ENCODE data around the gene PKHD1. TPM values are rescaled to one million over a fixed set of nuclear protein-coding genes. Genes with fewer than 3 reads are reported as not detected.
"Not testable (repeated sequence)": the region's sequence is repeated elsewhere in the genome, so short reads cannot be mapped to it uniquely, and the experiment has no call there.

Gene PKHD1
- total RNA-seq, 1 donor from 2014 or later = 3.6 TPM

DNA sequence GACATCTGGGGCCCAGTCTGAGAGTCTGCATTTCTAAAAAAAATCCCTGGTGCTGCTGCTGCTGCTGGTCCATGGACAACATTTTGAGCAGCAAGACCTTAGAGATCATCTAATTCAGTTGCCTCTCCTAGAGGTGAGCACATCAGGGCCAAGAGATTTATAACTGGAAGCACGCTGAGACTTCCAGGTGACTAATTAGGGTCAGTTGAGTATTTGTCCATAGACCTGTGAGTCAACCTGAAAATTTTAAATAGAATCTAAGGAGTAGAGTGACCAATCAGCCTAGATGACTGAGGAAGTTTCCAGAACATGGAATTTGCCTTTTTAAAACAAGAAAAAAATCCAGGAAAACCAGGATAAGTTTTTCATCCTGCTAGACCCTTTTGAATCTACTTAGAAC, 221.4 kb downstream of the PKHD1 start:
- DNase-seq (ENCODE audit: low read depth) = no peak

DNA sequence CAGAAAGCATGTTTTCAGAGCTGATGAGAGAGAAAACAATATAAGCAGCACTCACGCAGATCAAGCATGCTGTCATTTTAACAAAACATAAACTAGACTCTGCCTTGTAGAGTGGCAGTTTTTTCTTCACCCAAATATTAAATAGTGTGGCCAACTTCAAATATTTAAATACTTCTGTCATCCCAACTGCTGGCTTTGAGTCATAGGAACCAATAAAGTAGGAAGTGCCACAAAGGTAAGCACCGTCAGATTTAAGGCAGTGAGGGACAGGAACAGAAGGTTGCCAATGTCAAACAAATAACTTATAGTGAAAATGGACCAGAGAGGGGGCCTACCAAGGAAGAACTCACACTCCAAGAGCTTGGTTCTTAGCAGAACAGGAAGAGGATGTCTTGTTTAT, 222.2 kb downstream of the PKHD1 start:
- DNase-seq (ENCODE audit: low read depth) = no peak

DNA sequence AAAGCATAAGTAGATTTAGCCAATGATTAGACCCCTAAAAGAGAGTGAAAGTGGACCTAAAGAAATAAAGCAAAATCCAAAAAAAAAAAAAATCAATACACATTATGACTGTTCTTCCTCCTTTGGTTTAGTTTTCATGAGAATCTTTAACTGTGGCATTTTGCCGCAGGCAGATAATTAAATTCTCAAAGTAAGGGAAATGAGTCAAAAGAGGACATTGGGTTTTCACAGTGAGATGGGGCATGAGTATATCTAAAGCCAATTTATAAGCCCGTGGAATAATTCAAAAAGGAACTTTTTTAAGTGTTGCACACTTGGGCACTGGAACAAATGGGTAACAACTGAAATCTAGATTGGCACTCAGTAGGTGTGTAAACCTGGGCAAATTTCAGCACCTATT, 230.3 kb downstream of the PKHD1 start:
- no peak for DNase-seq (ENCODE audit: low read depth)

DNA sequence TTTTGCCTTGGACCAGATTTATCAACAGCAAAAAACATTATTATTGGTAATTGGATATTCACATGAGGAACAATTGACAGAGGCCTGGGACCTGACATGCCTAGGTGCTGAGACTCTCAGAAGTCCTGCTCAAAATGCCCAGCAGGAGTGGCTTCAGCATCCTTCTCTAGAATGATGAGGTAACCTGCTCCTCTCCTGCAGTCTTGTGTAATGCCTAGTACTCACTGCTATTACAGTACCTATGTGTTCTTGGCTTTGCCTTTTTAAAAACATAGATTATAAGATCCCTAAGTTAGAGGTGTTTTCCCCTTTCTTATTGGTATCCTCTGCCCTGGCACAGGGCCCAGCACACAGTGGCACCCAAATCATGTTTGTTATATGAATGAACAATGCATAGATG, 230.9 kb downstream of the PKHD1 start:
- no peak for DNase-seq (ENCODE audit: low read depth)

DNA sequence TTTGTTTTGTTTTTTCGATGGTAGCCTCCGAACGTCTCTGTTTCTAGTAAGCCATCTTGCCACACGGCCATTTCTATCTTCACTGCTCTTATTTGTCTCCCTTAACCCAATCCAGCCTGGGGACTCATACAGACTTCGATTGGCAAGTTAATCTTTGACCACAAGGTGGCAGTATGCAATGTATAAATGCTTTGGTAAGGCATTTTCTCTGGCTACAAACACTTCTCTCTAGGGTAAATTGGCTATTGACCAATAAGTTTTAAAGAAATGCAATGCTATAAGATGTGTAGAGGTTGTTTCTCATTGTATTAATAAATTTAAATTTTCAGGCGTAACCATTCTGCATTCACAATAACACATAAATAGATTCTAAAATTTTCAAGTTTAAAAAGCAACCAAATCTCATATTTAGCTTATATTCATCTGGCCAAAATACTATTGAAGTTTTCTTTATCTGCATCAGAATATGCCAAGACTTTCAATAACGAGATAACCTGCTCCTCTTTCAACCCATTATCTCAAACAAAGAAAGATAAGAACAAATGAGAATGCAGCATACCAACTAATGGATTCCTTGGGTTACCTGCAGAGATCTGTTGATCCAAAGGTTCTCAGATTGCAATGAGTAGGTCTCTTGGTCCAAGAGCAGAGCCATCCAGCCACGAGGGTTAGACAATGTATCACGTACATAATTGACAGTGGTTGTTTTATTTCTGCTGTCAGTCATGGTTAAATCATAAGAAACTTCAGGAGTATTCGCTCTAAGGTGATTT, 231.9 kb downstream of the PKHD1 start:
- DNase-seq (ENCODE audit: low read depth) = peak; percentile 61

DNA sequence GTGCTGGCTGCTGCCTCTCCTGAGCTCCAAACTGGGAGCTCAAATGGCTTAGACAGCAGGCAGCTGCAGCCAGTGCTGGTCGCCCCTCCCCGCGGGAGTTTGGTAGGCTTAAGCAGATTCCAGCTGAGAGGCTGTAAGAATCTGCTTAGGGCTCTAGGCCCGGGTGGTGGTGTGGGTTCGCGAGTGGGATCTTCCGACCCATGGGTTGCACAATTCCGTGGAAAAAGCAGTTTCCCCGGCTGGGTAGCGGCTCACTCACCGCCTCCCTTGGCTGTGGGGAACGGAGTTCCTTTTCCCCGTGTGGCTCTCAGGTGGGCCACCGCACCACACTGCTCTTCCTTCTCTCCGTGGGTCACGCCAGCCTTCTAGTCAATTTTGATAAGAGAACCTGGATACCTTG, 232.5 kb downstream of the PKHD1 start:
- peak; percentile 18 for DNase-seq (ENCODE audit: low read depth)

DNA sequence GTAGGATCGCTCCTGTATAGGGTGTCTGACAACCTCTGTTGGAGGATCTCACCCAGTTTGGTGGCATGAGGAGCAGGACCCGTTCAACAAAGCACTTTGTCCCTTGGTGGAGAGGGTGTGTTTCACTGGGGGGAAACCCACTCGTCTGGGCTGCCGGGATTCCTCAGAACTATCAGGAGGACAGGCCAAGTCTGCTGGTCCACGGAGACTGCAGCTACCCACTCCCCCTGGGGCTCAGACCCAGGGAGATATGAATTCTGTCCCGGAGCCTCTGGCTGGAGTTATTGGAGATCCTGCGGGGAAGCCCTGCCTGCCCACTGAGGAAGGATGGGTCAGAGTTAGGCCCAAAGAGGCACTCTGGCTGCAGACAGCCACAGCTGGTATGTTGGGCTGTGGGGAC, 233.1 kb downstream of the PKHD1 start:
- DNase-seq (ENCODE audit: low read depth) = no peak

DNA sequence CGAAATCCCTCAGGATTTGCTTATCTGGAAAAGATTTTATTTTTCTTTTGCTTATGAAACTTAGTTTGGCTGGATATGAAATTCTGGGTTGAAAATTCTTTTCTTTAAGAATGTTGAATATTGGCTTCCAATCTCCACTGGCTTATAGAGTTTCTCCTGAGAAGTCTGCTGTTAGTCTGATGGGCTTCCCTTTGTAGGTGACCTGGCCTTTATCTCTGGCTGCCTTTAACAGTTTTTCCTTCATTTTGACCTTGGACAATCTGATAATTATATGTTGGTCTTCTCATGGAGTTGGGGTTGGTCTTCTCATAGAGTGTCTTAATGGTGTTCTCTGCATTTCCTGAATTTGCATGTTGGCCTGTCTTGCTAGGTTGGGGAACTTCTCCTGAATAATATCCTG, 234.3 kb downstream of the PKHD1 start:
- DNase-seq (ENCODE audit: low read depth) = not testable (repeated sequence)

DNA sequence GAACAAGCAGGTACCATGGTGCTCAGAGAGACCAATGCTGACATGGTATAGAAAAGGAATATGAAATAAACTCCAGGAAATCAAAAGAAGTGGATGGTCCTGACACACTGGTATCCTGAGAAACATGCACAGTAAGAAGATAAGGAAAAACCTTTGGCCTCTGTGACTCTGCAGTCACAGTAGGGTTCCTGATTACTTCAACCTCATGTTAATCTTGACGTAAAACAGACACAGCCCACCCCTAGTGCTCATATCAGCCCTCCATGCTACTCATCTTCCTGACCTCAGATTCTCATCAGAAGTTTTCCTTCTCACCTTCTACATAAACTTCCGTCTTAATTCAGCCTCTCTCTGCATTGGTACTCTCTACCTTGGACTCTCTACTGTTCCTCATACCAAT, 240.9 kb downstream of the PKHD1 start:
- DNase-seq (ENCODE audit: low read depth) = no peak

DNA sequence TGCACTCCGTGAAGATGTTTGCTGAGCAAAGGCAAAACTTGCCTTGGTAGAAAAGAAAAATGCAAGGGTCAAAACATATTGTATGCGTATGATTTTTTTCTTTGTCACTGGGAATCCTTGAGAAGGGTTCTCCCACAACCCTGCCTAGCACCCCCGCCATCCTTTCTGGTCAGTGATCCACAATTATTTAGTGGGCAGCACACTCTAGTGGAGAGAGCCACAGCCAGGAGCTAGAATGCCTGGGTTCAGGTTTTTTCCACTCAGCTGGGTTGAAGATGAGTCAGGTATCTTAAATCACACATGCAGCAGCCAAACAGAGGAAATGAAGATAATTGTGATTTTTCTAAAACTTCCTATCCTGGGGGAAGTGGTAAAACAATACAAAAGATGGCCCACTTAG, 243.1 kb downstream of the PKHD1 start:
- no peak for DNase-seq (ENCODE audit: low read depth)

DNA sequence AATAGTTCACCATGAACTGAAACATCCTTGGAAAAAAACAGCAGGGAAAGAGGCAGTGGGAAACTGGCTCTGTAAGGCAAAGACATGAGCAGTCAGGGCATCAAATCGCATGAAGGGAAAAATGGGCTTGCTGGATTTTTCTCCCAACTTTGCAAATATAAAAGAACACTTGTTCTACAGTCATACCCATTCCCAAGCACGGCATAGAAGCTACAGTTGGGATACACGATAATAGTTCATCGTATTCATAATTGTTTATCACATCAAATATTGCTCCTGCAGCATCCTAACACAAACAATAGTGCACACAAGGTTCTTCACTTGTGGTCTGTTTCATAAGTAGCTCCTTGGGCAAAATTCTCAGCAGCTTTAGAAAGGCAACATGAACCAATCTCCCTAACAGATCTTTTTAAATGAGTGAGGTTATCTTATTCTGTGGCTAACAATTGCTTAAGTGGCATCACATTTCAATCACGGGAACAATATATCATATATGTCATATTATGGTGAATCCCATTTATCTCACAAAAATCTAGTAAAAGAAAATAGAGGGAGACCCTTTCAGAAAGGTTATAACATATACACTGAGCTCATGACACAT, 243.9 kb downstream of the PKHD1 start:
- DNase-seq (ENCODE audit: low read depth) = no peak

DNA sequence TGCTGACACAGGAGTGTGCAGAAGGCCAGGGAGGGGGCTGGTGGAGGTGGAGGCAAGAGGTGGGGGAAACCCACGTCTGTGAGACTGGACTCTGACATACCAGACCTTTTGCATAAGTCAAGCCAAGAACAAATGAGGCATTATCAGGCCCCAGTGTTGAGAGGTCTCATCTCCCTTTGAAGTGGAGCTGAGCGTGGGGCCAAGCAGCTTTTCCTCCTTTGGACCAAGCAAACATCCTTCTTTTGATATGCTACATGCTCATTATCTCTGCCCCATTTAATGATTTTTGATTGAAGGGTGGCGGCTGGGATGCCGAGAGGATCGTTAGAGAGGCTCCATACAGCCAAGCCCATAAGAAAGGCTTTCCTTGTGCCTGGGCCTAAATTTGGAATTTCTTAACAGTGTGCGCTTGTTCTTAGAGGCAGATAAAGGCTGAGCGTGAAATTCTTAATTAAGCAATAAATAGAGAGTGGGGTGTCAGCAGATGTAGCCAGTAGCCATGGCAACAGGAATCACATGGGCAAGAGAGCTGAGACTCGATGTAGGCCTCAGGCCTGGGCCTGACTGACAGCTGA, 244.5 kb downstream of the PKHD1 start:
- DNase-seq (ENCODE audit: low read depth) = no peak

DNA sequence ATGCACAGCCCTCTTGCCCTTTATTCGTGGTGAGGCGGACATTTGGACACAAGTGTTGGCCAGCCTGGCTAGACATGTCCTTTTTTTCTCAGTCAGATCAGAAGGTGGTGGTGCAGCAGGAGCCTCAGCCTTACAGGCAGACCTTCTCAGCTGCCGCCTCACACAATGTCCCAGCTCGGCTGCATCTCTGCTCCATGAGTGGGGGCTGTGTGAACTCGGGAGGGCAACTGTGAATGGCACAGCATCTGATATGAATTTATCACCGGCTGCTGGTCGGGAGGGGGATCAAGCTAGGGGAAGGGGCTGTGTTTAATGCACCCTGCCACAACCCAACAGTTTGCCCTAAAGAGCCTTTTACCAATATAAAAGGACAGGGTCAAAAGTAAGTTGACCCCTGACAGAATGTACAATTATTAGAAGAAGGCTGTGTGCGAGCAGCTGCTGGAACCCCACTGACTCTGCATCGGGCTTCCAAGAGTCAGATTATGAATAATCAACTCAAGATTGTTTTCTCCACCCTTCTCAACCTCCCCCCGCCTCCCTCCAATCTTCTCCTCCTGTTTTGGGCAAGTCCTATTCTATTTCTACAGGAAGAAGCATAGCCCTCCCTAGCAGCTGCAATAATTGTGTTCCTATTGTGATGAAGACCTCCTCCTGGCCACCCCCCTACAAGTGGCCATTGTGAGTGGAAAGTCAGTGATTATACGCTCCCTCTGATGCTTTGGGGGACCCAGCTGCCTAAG, 245.2 kb downstream of the PKHD1 start:
- DNase-seq (ENCODE audit: low read depth) = no peak

DNA sequence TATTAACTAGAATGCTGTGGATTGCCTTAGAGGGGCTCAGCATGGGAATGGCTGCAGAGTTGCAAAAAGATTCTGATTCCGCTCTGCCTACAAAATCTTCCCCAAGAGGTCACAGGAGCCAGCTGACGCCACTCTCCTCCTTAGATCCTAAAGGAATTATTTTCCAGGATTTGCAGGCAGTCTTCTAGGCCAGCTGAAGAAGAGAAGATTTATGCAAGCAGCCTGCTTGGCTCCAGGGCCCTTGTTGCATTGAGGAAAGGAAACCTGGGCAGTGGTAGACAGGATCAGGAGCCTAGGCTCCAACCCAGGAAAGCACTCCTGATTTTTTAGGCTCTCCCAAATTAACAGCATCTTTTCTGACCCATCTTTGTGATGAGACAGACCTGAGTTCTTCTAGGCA, 245.8 kb downstream of the PKHD1 start:
- DNase-seq (ENCODE audit: low read depth) = no peak

DNA sequence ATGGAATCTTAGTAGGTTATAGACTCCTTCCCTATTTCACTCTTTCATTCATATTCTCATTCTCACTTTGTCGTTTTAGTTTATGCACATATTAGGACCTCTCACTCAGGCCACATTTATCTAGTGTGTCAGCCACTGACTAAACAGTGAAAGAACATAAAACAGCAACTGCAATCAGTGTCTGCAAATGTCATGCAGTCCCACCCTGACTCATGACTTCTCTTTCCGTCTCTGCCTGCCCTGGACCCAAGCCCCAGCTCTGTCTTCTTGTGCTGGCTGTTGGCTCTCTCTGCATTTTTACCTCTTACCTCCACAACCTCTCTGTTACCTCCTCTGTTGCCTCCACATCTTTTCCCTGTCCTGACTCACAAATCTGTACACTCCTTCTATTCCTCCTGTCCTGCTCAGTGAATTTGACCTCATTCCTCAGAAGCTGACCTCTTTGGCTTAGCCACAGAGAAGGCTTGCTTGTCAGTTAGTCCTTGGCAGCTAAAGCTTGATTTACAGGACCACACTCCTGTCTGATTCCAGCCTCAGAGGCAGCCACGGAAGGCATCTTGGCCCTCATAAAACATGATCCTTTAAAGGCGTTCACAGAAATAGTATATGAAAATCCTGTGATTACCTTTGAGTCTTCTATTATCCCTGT, 247.6 kb downstream of the PKHD1 start:
- no peak for DNase-seq (ENCODE audit: low read depth)

DNA sequence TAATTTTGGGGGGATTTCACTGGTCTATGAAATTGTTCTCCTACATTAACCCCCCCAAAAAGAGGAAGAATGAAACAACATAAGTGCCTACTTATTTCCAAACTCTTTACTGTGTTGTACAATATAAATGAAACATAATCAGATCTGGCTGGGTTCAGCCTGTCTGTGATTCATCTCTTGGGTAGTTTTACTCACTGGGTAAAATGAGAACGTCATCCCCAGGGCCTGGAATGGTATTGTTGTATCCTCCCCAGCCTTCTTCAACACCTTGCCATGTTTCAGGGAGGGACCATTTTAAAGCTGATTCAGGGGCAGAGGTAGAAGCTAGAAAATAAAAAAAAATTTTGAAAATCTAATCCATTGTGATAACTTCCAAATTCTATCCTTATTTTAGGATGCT, 256.7 kb downstream of the PKHD1 start:
- no peak for DNase-seq (ENCODE audit: low read depth)

DNA sequence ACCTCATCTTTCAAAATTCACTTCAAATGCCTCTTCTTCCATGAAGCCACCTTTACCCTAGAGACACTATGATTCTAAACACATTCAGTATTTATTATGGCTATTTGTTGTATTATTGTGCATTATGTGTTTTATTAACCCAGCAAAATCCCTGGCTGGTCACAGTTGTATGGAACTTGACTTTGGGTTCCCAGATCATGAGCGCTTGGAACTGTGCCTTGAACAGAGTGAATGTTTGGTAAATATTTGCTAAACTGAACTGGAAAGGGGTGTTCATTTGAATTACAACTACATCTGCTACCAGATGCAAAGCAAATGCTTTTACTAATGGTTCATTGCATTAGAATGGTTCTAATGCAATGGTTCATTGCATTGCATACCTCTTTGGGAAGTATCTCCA, 259.8 kb downstream of the PKHD1 start:
- DNase-seq (ENCODE audit: low read depth) = no peak

DNA sequence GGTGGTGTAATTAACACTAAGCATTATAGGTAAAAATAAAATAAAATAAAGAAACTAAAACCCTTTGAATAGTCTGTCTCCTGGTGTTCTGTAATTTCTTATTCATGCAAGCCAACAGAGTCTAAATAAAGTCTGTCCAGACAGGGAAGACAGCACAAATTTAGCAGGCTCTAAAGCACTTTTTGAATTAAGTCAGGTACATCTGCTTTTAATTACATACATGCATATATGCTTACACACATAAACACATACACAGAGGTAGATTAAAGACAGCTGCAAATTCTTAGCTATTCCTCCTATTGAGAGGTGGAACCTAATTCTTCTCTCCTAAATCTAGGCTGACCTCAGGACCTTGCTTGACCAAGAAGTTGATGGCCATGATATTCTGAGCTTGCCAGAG, 262.5 kb downstream of the PKHD1 start:
- no peak for DNase-seq (ENCODE audit: low read depth)

DNA sequence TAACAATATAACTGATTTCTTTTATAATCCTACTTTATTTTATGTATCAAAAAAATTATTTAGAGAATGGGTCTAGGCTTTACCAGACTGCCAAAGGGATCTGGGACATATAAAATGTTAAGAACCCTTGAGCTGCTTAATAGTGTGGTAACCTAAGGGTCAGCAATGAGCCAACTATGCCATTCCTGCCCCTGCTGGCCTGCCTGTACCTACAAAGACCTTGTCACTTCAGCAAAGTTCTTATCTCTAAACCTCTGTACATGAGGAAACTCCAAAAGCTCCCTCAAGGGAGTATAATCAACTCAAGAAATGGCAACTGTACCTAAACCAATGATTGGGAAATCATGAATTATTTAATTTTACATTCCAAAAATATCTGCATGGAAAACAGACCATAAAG, 266.9 kb downstream of the PKHD1 start:
- DNase-seq (ENCODE audit: low read depth) = no peak

DNA sequence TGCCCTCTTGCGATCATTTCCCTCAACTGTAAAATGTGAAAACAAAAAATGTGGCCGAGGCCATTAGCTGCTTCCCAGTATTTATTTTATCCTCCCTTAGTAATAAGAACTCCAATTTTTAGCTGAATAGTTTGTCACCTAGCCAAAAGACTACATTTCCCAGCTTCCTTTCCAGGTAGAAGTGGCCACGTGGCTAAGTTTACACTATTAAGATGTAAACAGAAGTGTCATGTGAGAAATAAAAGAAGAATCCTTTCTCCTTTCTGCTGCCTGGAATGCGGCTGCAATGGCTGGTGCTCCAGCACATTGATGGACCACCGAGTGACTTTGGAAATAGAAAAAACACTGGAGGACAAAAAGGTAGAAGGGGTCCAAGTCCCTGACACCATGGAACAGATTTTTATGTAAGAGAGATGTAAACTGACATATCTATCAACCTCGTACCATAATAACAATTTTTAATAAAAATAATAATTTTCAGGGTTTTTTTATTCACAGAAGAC, 268.8 kb downstream of the PKHD1 start:
- no peak for DNase-seq (ENCODE audit: low read depth)

DNA sequence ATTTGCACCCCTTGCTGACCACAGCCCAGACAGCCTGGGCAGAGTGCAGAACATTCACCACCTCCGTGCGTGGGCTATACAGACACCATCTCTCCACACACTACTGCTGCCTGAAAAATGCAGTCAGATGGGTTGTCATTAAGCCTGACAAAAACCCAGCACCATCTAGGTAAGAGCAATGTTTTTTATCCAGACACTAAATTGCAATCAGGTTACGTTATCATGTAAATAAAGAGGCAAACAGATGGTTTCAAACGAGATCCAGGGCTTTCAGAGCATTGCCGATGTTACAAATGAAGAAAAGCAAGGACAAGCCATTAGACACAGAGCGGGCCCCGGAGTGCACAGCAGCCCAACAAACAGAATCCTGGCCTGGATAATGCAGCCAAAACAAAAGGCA, 269.6 kb downstream of the PKHD1 start:
- DNase-seq (ENCODE audit: low read depth) = no peak

DNA sequence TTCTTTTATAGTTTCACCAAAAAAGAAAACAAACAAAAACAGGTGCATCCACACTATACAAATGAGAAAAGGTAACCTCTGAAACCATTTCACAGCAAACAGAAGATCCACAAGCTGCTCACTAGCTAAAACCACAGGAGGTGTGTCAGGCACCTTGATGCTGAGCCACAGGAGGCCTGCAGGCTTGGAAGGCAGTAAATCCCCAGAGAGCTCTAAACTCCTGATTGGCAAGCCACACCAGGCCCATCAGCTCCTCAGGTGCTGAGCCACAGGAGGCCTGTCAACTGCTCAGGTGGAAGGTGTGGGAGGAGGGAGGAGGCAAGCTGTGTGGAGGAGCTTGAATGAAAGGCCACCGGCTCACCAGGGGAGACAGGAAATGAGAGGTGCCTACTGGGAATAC, 273.0 kb downstream of the PKHD1 start:
- no peak for DNase-seq (ENCODE audit: low read depth)

Data from myocyte (in vitro differentiated cells).